Smooth muscle cell (in vitro differentiated cells): ENCODE data around the gene PPP1R3F. TPM values are rescaled to one million over a fixed set of nuclear protein-coding genes. Genes with fewer than 3 reads are reported as not detected.

Source experiments
- DNase-seq: peaks from one replicate; lab custom pipeline; 2025; ENCODE audit not compliant: unreplicated experiment; lab: John Stamatoyannopoulos, UW
- H2AFZ ChIP-seq: fragments of 200-600 bp; sonication (generic); 2 replicates; pipeline ENCODE4 v1.6.0; 2016; ENCODE audit warnings: antibody characterized with exemption, low read depth, mild to moderate bottlenecking
- H3F3A ChIP-seq: fragments of 200-600 bp; sonication (generic); 2 replicates; pipeline ENCODE4 v1.6.0; 2017; ENCODE audit warnings: antibody characterized with exemption, low read depth
- H3K27ac ChIP-seq: fragments of 200-600 bp; sonication (generic); 2 replicates; pipeline ENCODE4 v1.5.1; 2016; ENCODE audit warnings: low read depth, mild to moderate bottlenecking
- H3K27me3 ChIP-seq: fragments of 200-600 bp; sonication (generic); 2 replicates; pipeline ENCODE4 v1.6.1; 2016; ENCODE audit warnings: low read depth, mild to moderate bottlenecking
- H3K36me3 ChIP-seq: fragments of 200-600 bp; sonication (generic); 2 replicates; pipeline ENCODE4 v1.5.1; 2016; ENCODE audit warnings: low read depth
- H3K4me1 ChIP-seq: fragments of 200-600 bp; sonication (generic); 2 replicates; pipeline ENCODE4 v1.5.1; 2016; ENCODE audit warnings: low read depth
- H3K4me2 ChIP-seq: fragments of 200-600 bp; sonication (generic); 2 replicates; pipeline ENCODE4 v1.6.0; 2016; ENCODE audit warnings: mild to moderate bottlenecking
- H3K4me3 ChIP-seq: fragments of 200-600 bp; sonication (generic); 2 replicates; pipeline ENCODE4 v1.5.1; 2016; ENCODE audit warnings: mild to moderate bottlenecking
- H3K79me2 ChIP-seq: fragments of 200-600 bp; sonication (generic); 2 replicates; pipeline ENCODE4 v1.6.0; 2016; ENCODE audit warnings: low read depth, mild to moderate bottlenecking
- H3K9ac ChIP-seq: fragments of 200-600 bp; sonication (generic); 2 replicates; pipeline ENCODE4 v1.6.0; 2016; ENCODE audit warnings: low read depth
- H3K9me3 ChIP-seq: fragments of 200-600 bp; sonication (generic); replicated peaks from 2 replicates; pipeline ENCODE4 v1.5.1; 2016; ENCODE audit warnings: low read depth
- H4K20me1 ChIP-seq: fragments of 200-600 bp; sonication (generic); 2 replicates; pipeline ENCODE4 v1.6.0; 2016; ENCODE audit warnings: low read depth
- whole genome bisulfite sequencing: methylation state at CpG from one replicate; pipeline ENCODE4 v1.1.7; 2016; ENCODE audit warnings: low lambda C conversion rate; 5-methylcytosine and 5-hydroxymethylcytosine counted together
- polyA plus RNA-seq: library from polyadenylated mRNA; unstranded; fragments of >200 nt; fragmentation: Nextera tagmentation; extraction: Ambion mirVana; gene quantifications from 2 replicates; pipeline ENCODE4 v1.2.1, GENCODE V29; 2016
- total RNA-seq: library from RNA; depleted of rRNA; stranded (reverse); fragments of >200 nt; gene quantifications from 2 replicates; pipeline ENCODE4 v1.2.3, GENCODE V29; 2014
- TF ChIP-seq, protein P1 (sequence below): fragments of 200-600 bp; sonication (generic); IDR thresholded peaks from 2 replicates; pipeline ENCODE4 v1.5.1; 2017; ENCODE audit warnings: borderline replicate concordance, mild to moderate bottlenecking, antibody characterized with exemption; ENCODE audit not compliant: insufficient read depth, poor library complexity, severe bottlenecking

The PPP1R3F gene
- total and polyA plus RNA-seq, 2 experiments from 2014 or later: 3.3 to 14.5 TPM

DNA sequence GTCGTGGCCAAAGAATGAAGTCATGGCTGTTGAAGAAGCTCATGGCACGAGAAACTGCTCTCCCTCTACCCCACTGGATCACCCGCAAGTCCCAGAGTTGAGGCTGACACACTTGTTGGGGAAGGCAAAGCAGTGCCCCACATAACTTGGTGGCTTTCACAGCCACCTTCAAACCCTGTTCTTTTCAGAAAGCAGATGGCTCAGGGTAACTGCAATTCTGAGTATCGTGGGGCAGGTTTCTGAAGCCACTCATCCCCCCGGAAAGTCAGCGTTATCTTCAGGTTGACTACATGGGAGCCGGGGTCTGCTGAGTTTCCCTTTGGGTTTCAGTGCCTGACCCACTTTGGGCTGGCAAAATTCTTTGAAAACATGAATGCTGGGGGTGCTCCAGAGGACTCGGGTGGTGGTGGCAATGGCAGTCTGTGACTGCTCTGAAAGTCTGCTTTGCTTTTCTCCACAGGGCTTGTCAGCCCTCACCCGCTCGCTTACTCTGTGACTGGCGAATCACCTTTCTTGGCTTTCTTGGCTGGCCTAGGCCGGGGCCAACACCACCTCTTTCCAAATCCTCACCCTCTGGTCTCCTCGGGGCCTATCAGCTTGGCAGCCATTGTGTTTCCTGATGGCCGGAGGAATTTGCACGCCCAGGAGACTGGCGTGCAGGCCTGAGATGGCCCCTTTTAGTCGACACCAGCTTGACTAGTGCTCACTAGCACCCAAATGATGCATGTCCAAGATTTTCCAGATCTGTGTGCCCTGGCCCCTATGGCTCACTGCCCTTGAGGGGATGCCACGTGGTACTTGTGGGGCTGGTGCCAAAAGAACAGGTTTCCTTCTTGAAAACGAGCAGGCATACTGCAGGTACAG is 7.3 kb downstream of the PPP1R3F start:
- H3K4me2 ChIP-seq: no peak overlapping the region
- H3K27me3 ChIP-seq: no peaks in the 10 kb centered on the region
- H3K27ac ChIP-seq: no peak overlapping the region
- H4K20me1 ChIP-seq: peaks cover 5% of the 10 kb centered on the region
- peaks cover 3% of the 10 kb centered on the region for H3K79me2 ChIP-seq
- TF ChIP-seq, protein P1, sequence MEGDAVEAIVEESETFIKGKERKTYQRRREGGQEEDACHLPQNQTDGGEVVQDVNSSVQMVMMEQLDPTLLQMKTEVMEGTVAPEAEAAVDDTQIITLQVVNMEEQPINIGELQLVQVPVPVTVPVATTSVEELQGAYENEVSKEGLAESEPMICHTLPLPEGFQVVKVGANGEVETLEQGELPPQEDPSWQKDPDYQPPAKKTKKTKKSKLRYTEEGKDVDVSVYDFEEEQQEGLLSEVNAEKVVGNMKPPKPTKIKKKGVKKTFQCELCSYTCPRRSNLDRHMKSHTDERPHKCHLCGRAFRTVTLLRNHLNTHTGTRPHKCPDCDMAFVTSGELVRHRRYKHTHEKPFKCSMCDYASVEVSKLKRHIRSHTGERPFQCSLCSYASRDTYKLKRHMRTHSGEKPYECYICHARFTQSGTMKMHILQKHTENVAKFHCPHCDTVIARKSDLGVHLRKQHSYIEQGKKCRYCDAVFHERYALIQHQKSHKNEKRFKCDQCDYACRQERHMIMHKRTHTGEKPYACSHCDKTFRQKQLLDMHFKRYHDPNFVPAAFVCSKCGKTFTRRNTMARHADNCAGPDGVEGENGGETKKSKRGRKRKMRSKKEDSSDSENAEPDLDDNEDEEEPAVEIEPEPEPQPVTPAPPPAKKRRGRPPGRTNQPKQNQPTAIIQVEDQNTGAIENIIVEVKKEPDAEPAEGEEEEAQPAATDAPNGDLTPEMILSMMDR: no peak
- 79% methylated on average over 19 of the region's 19 CpGs for WGBS
- no peaks in the 10 kb centered on the region for H3F3A ChIP-seq
- no peaks in the 10 kb centered on the region for H3K36me3 ChIP-seq
- H2AFZ ChIP-seq: no peak overlapping the region
- H3K4me1 ChIP-seq: no peaks in the 10 kb centered on the region
- DNase-seq: no peak
- no peak overlapping the region for H3K4me3 ChIP-seq
- H3K9me3 ChIP-seq: no peaks in the 10 kb centered on the region
- no peak overlapping the region for H3K9ac ChIP-seq

DNA sequence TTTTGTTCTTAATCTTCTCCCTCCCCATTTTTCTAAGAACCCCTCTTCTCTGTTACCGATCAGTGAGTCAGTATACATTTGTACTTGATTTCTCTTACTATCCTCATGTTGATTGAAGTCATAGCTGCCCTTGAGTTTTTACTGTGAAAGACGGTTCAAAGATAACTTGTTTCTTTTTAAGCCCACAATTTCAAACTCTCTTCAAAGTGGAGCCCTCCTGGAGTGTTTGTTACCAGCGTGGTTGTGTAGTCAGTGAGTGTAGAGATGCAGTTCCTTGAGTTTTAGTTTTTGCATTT is 7.9 kb downstream of the PPP1R3F start:
- Histone ChIP-seq H2AFZ (no peak overlapping the region), H3K79me2 (no peaks in the 10 kb centered on the region), H3K4me1 (no peaks in the 10 kb centered on the region), H3F3A (no peaks in the 10 kb centered on the region), H3K9me3 (no peaks in the 10 kb centered on the region), H3K27me3 (no peaks in the 10 kb centered on the region), H3K4me2 (no peak overlapping the region), H3K4me3 (no peak overlapping the region), H3K27ac (no peak overlapping the region), H3K36me3 (no peaks in the 10 kb centered on the region), H4K20me1 (peaks cover 5% of the 10 kb centered on the region), H3K9ac (no peak overlapping the region)
- TF ChIP-seq, protein P1: no peak
- 81% methylated on average over 3 of the region's 3 CpGs for WGBS
- DNase-seq: no peak

DNA sequence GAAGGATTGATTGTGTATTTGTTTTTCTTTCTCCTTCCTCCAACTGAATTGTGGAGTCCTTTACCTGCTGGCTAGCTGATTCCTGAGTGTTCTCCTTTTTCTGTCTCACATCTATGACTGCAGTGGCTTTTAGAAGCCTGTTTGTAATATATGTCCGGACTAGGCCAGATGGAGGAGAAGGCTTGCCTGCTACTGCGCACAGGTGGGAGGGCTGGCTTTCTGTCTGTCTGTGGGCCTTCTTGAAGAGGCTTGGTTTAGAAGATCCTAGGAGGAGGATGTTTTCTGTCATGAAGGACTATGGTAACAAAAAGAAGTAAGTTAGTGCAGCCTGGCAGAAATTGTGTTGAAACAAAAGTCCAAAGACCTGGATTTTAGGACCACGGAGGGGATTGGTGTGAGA is 8.5 kb downstream of the PPP1R3F start:
- Histone ChIP-seq H2AFZ (no peak overlapping the region), H3K9me3 (no peaks in the 10 kb centered on the region), H3K36me3 (no peaks in the 10 kb centered on the region), H3K79me2 (no peaks in the 10 kb centered on the region), H4K20me1 (peaks cover 5% of the 10 kb centered on the region), H3K9ac (no peak overlapping the region), H3K27me3 (no peaks in the 10 kb centered on the region), H3K4me1 (no peaks in the 10 kb centered on the region), H3K4me2 (no peak overlapping the region), H3K4me3 (no peak overlapping the region), H3K27ac (no peak overlapping the region), H3F3A (no peaks in the 10 kb centered on the region)
- TF ChIP-seq, protein P1: no peak
- DNase-seq: no peak
- 93% methylated on average over 3 of the region's 3 CpGs for WGBS

DNA sequence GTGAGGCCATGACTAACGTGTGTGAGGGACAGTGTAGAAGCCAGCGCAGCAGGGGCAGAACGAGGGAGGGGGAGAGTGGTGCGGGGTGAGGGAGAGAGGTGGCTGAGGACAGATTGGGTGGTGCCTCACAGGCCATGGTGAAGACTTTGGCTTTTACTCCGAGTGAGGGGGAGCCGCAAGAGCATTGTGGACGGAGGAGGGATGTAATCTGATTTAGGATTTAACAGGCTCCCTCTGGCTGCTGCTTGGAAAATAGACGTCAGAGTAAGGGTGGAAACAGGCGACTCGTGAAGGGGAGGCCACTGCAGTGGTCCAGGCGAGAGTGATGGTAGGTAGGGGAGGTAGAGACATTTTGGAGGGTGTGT is 13.0 kb downstream of the PPP1R3F start:
- peak overlapping the region; percentile 57 for H3K4me2 ChIP-seq
- WGBS: 45% methylated on average over 10 of the region's 11 CpGs
- H3K36me3 ChIP-seq: no peaks in the 10 kb centered on the region
- H3K27me3 ChIP-seq: no peaks in the 10 kb centered on the region
- no peak overlapping the region for H2AFZ ChIP-seq
- TF ChIP-seq, protein P1: no peak
- no peaks in the 10 kb centered on the region for H3K79me2 ChIP-seq
- no peak for DNase-seq
- H3K9me3 ChIP-seq: no peaks in the 10 kb centered on the region
- no peak overlapping the region for H3K4me3 ChIP-seq
- H3K27ac ChIP-seq: no peak overlapping the region
- no peak overlapping the region for H3K9ac ChIP-seq
- H3K4me1 ChIP-seq: no peaks in the 10 kb centered on the region
- no peaks in the 10 kb centered on the region for H4K20me1 ChIP-seq
- no peaks in the 10 kb centered on the region for H3F3A ChIP-seq
